PC-3 (cell line): ENCODE data around the gene ETV7. TPM values are rescaled to one million over a fixed set of nuclear protein-coding genes. Genes with fewer than 3 reads are reported as not detected.
"Not testable (repeated sequence)": the region's sequence is repeated elsewhere in the genome, so short reads cannot be mapped to it uniquely, and the experiment has no call there.

Source experiments
- ATAC-seq: fragments of 200-7000 bp; cut with Tn5 transposase; 2 replicates; pipeline ENCODE4 v1.9.1; 2020; ENCODE audit warnings: mild to moderate bottlenecking, moderate library complexity
- BruUV-seq: library from RNA; stranded (reverse); fragments of 400-500 nt; replicated peaks from 2 replicates; lab custom pipeline; 2021; lab: Mats Ljungman, UMichigan
- CTCF ChIA-PET: fragments of 300-600 bp; sonication (Branson Sonifier 250); formaldehyde crosslinking; loops from one replicate; lab custom pipeline; 2022; ENCODE audit warnings: antibody characterized with exemption; lab: Charles Lee
- POLR2A ChIA-PET: fragments of 300-600 bp; sonication (Branson Sonifier 250); formaldehyde crosslinking; loops from one replicate; lab custom pipeline; 2022; ENCODE audit warnings: antibody characterized with exemption; ENCODE audit not compliant: unreplicated experiment; lab: Charles Lee
- DNase-seq: peaks from one replicate; pipeline ENCODE4 v3.0.0-alpha.2; 2015
- H2AFZ ChIP-seq: fragments of 300-600 bp; sonication (generic); 2 replicates; pipeline ENCODE4 v1.6.0; 2016; ENCODE audit warnings: antibody characterized with exemption, low read length
- H3F3A ChIP-seq: fragments of 300-600 bp; sonication (generic); one replicate; pipeline ENCODE4 v1.6.0; 2017; ENCODE audit warnings: antibody characterized with exemption, low read length, control low read depth, mild to moderate bottlenecking; ENCODE audit not compliant: unreplicated experiment
- H3K27ac ChIP-seq: fragments of 300-600 bp; sonication (generic); 2 replicates; pipeline ENCODE4 v1.5.1; 2016; ENCODE audit warnings: mild to moderate bottlenecking, low read length
- H3K27me3 ChIP-seq: fragments of 300-600 bp; sonication (generic); 2 replicates; pipeline ENCODE4 v1.6.1; 2016; ENCODE audit warnings: low read length, mixed read lengths
- H3K36me3 ChIP-seq: fragments of 300-600 bp; sonication (generic); 2 replicates; pipeline ENCODE4 v1.6.1; 2016; ENCODE audit warnings: low read depth, mixed run types, low read length, mixed read lengths
- H3K4me1 ChIP-seq: fragments of 300-600 bp; sonication (generic); 2 replicates; pipeline ENCODE4 v1.5.1; 2016; ENCODE audit warnings: low read length; ENCODE audit not compliant: insufficient read depth
- H3K4me2 ChIP-seq: fragments of 300-600 bp; sonication (generic); 2 replicates; pipeline ENCODE4 v1.6.0; 2016; ENCODE audit warnings: low read length
- H3K4me3 ChIP-seq: fragments of 300-600 bp; sonication (generic); 2 replicates; pipeline ENCODE4 v1.5.1; 2016; ENCODE audit warnings: mild to moderate bottlenecking, low read length, mixed read lengths
- H3K79me2 ChIP-seq: fragments of 300-600 bp; sonication (generic); 2 replicates; pipeline ENCODE4 v1.6.1; 2017; ENCODE audit warnings: low read length, mixed read lengths
- H3K9ac ChIP-seq: fragments of 300-600 bp; sonication (generic); 2 replicates; pipeline ENCODE4 v1.6.0; 2016; ENCODE audit warnings: mild to moderate bottlenecking, low read length
- H3K9me2 ChIP-seq: fragments of 300-600 bp; sonication (generic); replicated peaks from 2 replicates; pipeline ENCODE4 v1.6.1; 2016; ENCODE audit warnings: mixed run types, low read length, mixed read lengths
- H3K9me3 ChIP-seq: fragments of 300-600 bp; sonication (generic); 2 replicates; pipeline ENCODE4 v1.6.1; 2016; ENCODE audit warnings: low read length, mixed read lengths
- H4K20me1 ChIP-seq: fragments of 300-600 bp; sonication (generic); 2 replicates; pipeline ENCODE4 v1.6.1; 2016; ENCODE audit warnings: low read length, mixed read lengths
- EZH2 ChIP-seq: fragments of 300-600 bp; sonication (generic); IDR thresholded peaks from one replicate; pipeline ENCODE4 v1.6.1; 2017; ENCODE audit warnings: antibody characterized with exemption, mild to moderate bottlenecking, low read length; ENCODE audit not compliant: unreplicated experiment
- EZH2phosphoT487 ChIP-seq: fragments of 300-600 bp; sonication (generic); IDR thresholded peaks from 2 replicates; pipeline ENCODE4 v1.6.1; 2018; ENCODE audit warnings: mild to moderate bottlenecking, antibody characterized with exemption, low read length, borderline replicate concordance
- intact Hi-C: fragments of 100-400 bp; cut with micrococcal nuclease; formaldehyde crosslinking; loops from 2 replicates; pipeline ENCODE4 v1.9.0; 2023
- total RNA-seq: library from RNA; depleted of rRNA; stranded (reverse); fragments of >200 nt; gene quantifications from 2 replicates; pipeline ENCODE4 v1.2.3, GENCODE V29; 2014
- TF ChIP-seq, protein P1 (sequence below): fragments of 300-600 bp; sonication (generic); conservative IDR thresholded peaks from 2 replicates; pipeline ENCODE4 v1.5.1; 2017; ENCODE audit warnings: antibody characterized with exemption, low read depth, mild to moderate bottlenecking, low read length

Gene ETV7
- total RNA-seq, 1 experiment from 2014 or later, result not detected

GRCh38 chr6:36364669-36365479 is 22.6 kb downstream of the ETV7 start:
- Histone ChIP-seq H2AFZ (no peak overlapping the region), H4K20me1 (no peaks in the 10 kb centered on the region), H3K27ac (no peak overlapping the region), H3K4me2 (no peak overlapping the region), H3K4me3 (no peak overlapping the region), H3K27me3 (no peaks in the 10 kb centered on the region), H3K79me2 (no peaks in the 10 kb centered on the region), H3K36me3 (no peaks in the 10 kb centered on the region), H3K4me1 (no peaks in the 10 kb centered on the region), H3F3A (no peaks in the 10 kb centered on the region), H3K9ac (no peak overlapping the region), H3K9me3 (no peaks in the 10 kb centered on the region), H3K9me2 (no peaks in the 10 kb centered on the region)
- TF ChIP-seq EZH2phosphoT487 (no peak), EZH2 (no peak)
- TF ChIP-seq, protein P1, sequence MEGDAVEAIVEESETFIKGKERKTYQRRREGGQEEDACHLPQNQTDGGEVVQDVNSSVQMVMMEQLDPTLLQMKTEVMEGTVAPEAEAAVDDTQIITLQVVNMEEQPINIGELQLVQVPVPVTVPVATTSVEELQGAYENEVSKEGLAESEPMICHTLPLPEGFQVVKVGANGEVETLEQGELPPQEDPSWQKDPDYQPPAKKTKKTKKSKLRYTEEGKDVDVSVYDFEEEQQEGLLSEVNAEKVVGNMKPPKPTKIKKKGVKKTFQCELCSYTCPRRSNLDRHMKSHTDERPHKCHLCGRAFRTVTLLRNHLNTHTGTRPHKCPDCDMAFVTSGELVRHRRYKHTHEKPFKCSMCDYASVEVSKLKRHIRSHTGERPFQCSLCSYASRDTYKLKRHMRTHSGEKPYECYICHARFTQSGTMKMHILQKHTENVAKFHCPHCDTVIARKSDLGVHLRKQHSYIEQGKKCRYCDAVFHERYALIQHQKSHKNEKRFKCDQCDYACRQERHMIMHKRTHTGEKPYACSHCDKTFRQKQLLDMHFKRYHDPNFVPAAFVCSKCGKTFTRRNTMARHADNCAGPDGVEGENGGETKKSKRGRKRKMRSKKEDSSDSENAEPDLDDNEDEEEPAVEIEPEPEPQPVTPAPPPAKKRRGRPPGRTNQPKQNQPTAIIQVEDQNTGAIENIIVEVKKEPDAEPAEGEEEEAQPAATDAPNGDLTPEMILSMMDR, result no peak
- POLR2A ChIA-PET, result interaction anchor here (0.6 kb wide), 1 partner anchor 236 kb away, joined by 14 read pairs; no protein-coding TSS in a partner anchor
- intact Hi-C loops, result no loop called here
- CTCF ChIA-PET, result no interaction called here
- ATAC-seq (no peak), DNase-seq (no peak)
- BruUV-seq, result no TSS peak

GRCh38 chr6:36364061-36364635 is 23.3 kb downstream of the ETV7 start:
- H3F3A ChIP-seq, ATAC-seq, CTCF ChIA-PET, H3K9me3 ChIP-seq, H3K9me2 ChIP-seq, H3K27me3 ChIP-seq, H3K27ac ChIP-seq, DNase-seq, H3K36me3 ChIP-seq, H2AFZ ChIP-seq, intact Hi-C loops, H3K4me2 ChIP-seq, H3K4me1 ChIP-seq, H4K20me1 ChIP-seq, H3K9ac ChIP-seq, H3K4me3 ChIP-seq, BruUV-seq, H3K79me2 ChIP-seq, POLR2A ChIA-PET: not testable (repeated sequence)

DNA sequence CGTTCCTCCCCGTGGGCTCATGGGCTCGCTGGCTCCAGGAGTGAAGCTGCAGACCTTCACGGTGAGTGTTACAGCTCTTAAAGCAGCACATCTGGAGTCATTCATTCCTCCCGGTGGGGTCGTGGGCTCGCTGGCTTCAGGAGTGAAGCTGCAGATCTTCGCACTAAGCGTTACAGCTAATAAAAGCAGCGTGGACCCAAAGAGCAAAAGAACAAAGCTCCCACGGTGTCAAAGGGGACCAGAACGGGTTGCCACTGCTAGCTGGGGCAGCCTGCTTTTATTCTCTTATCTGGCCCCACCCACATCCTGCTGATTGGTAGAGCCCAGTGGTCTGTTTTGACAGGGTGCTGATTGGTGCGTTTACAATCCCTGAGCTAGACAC is 24.1 kb downstream of the ETV7 start:
- CTCF ChIA-PET, H3F3A ChIP-seq, ATAC-seq, H2AFZ ChIP-seq, H3K4me3 ChIP-seq, POLR2A ChIA-PET, H3K9ac ChIP-seq, H3K9me3 ChIP-seq, H3K79me2 ChIP-seq, DNase-seq, BruUV-seq, H3K36me3 ChIP-seq, H3K4me1 ChIP-seq, H3K4me2 ChIP-seq, H3K9me2 ChIP-seq, intact Hi-C loops, H4K20me1 ChIP-seq, H3K27me3 ChIP-seq, H3K27ac ChIP-seq: not testable (repeated sequence)
